Activated T-cell treated with anti-CD3 and anti-CD28 coated beads, Interleukin-2, amount 50 U/mL, for 24 hours (primary cell): ENCODE data around the gene MAL.

Experiments used
- DNase-seq: peaks from one replicate; pipeline ENCODE4 v3.0.0-alpha.2; 2020
- H3K27ac Mint-ChIP-seq: 2 replicates; pipeline ENCODE4 v1.8.0; 2020; ENCODE audit warnings: mild to moderate bottlenecking, mixed read lengths
- H3K27me3 Mint-ChIP-seq: 2 replicates; pipeline ENCODE4 v1.8.0; 2020; ENCODE audit warnings: mixed read lengths
- H3K36me3 Mint-ChIP-seq: 2 replicates; pipeline ENCODE4 v1.8.0; 2020; ENCODE audit warnings: low read depth, mixed read lengths
- H3K4me1 Mint-ChIP-seq: 2 replicates; pipeline ENCODE4 v1.8.0; 2020; ENCODE audit warnings: low read depth, mixed read lengths
- H3K4me3 Mint-ChIP-seq: 2 replicates; pipeline ENCODE4 v1.8.0; 2020; ENCODE audit warnings: mild to moderate bottlenecking, moderate library complexity, mixed read lengths
- H3K9me3 Mint-ChIP-seq: 2 replicates; pipeline ENCODE4 v1.8.0; 2020; ENCODE audit warnings: mixed read lengths

MAL gene

GRCh38 chr2:94993176-94994062 is 32.1 kb upstream of the MAL start:
- DNase-seq: no peak
- Mint-ChIP-seq H3K27me3 (peaks cover 22% of the 10 kb centered on the region), H3K4me3 (no peak overlapping the region), H3K4me1 (no peaks in the 10 kb centered on the region), H3K27ac (no peak overlapping the region), H3K36me3 (no peaks in the 10 kb centered on the region), H3K9me3 (no peaks in the 10 kb centered on the region)

GRCh38 chr2:94994063-94994913 is 31.2 kb upstream of the MAL start:
- no peak for DNase-seq
- Mint-ChIP-seq H3K36me3 (no peaks in the 10 kb centered on the region), H3K9me3 (no peaks in the 10 kb centered on the region), H3K27ac (no peak overlapping the region), H3K27me3 (peaks cover 31% of the 10 kb centered on the region), H3K4me1 (no peaks in the 10 kb centered on the region), H3K4me3 (no peak overlapping the region)

GRCh38 chr2:94994914-94995552 is 30.5 kb upstream of the MAL start:
- H3K27me3 Mint-ChIP-seq: peaks cover 36% of the 10 kb centered on the region
- no peaks in the 10 kb centered on the region for H3K36me3 Mint-ChIP-seq

GRCh38 chr2:94995553-94996304 is 29.8 kb upstream of the MAL start:
- Mint-ChIP-seq H3K4me3 (no peak overlapping the region), H3K27me3 (peaks cover 36% of the 10 kb centered on the region)

More at GRCh38 chr2:94994914-94995552, 30.5 kb upstream of the MAL start:
- Mint-ChIP-seq H3K4me1 (no peaks in the 10 kb centered on the region), H3K9me3 (no peaks in the 10 kb centered on the region), H3K27ac (no peak overlapping the region), H3K4me3 (no peak overlapping the region)
- DNase-seq: no peak

GRCh38 chr2:94996305-94997100 is 29.0 kb upstream of the MAL start:
- Mint-ChIP-seq H3K4me3 (no peak overlapping the region), H3K27ac (no peak overlapping the region), H3K9me3 (no peaks in the 10 kb centered on the region), H3K27me3 (peaks cover 36% of the 10 kb centered on the region), H3K36me3 (no peaks in the 10 kb centered on the region), H3K4me1 (no peaks in the 10 kb centered on the region)
- no peak for DNase-seq

More at GRCh38 chr2:94995553-94996304, 29.8 kb upstream of the MAL start:
- no peak for DNase-seq
- Mint-ChIP-seq H3K9me3 (no peaks in the 10 kb centered on the region), H3K4me1 (no peaks in the 10 kb centered on the region), H3K27ac (no peak overlapping the region), H3K36me3 (no peaks in the 10 kb centered on the region)

GRCh38 chr2:94997981-94998930 is 27.3 kb upstream of the MAL start:
- no peak overlapping the region for H3K27ac Mint-ChIP-seq
- no peak overlapping the region for H3K4me3 Mint-ChIP-seq
- no peaks in the 10 kb centered on the region for H3K36me3 Mint-ChIP-seq
- H3K9me3 Mint-ChIP-seq: no peaks in the 10 kb centered on the region
- no peaks in the 10 kb centered on the region for H3K4me1 Mint-ChIP-seq
- H3K27me3 Mint-ChIP-seq: peaks cover 36% of the 10 kb centered on the region
- DNase-seq: peak; percentile 26

GRCh38 chr2:94999431-94999883 is 26.1 kb upstream of the MAL start:
- H3K9me3 Mint-ChIP-seq: no peaks in the 10 kb centered on the region
- no peak overlapping the region for H3K4me3 Mint-ChIP-seq
- DNase-seq: peak; percentile 18
- peaks cover 37% of the 10 kb centered on the region for H3K27me3 Mint-ChIP-seq
- peaks cover under 1% of the 10 kb centered on the region for H3K4me1 Mint-ChIP-seq
- no peak overlapping the region for H3K27ac Mint-ChIP-seq
- no peaks in the 10 kb centered on the region for H3K36me3 Mint-ChIP-seq

GRCh38 chr2:95001051-95001562 is 24.4 kb upstream of the MAL start:
- no peaks in the 10 kb centered on the region for H3K9me3 Mint-ChIP-seq
- H3K4me3 Mint-ChIP-seq: no peak overlapping the region
- H3K36me3 Mint-ChIP-seq: no peaks in the 10 kb centered on the region
- no peak for DNase-seq
- peaks cover 38% of the 10 kb centered on the region for H3K27me3 Mint-ChIP-seq
- peaks cover 3% of the 10 kb centered on the region for H3K4me1 Mint-ChIP-seq
- H3K27ac Mint-ChIP-seq: no peak overlapping the region

GRCh38 chr2:95001701-95002100 is 23.8 kb upstream of the MAL start:
- H3K27me3 Mint-ChIP-seq: peaks cover 38% of the 10 kb centered on the region
- H3K9me3 Mint-ChIP-seq: no peaks in the 10 kb centered on the region
- peaks cover 3% of the 10 kb centered on the region for H3K4me1 Mint-ChIP-seq
- no peak for DNase-seq
- no peak overlapping the region for H3K27ac Mint-ChIP-seq
- no peak overlapping the region for H3K4me3 Mint-ChIP-seq
- no peaks in the 10 kb centered on the region for H3K36me3 Mint-ChIP-seq

- no peak for DNase-seq
- Mint-ChIP-seq H3K4me3 (no peak overlapping the region), H3K4me1 (peaks cover 3% of the 10 kb centered on the region), H3K9me3 (no peaks in the 10 kb centered on the region), H3K36me3 (no peaks in the 10 kb centered on the region), H3K27ac (no peak overlapping the region), H3K27me3 (peaks cover 33% of the 10 kb centered on the region)
These were observed 23.0 kb upstream of the MAL start for GRCh38 chr2:95002498-95002897.

GRCh38 chr2:95004287-95004686 is 21.2 kb upstream of the MAL start:
- H3K36me3 Mint-ChIP-seq: no peaks in the 10 kb centered on the region
- H3K4me1 Mint-ChIP-seq: peaks cover 3% of the 10 kb centered on the region
- no peak overlapping the region for H3K27ac Mint-ChIP-seq
- H3K4me3 Mint-ChIP-seq: no peak overlapping the region
- H3K27me3 Mint-ChIP-seq: peaks cover 20% of the 10 kb centered on the region
- H3K9me3 Mint-ChIP-seq: no peaks in the 10 kb centered on the region
- no peak for DNase-seq

GRCh38 chr2:95004711-95005110 is 20.8 kb upstream of the MAL start:
- no peak overlapping the region for H3K27ac Mint-ChIP-seq

More at GRCh38 chr2:95004711-95005110, 20.8 kb upstream of the MAL start:
- DNase-seq: no peak
- Mint-ChIP-seq H3K27me3 (peaks cover 16% of the 10 kb centered on the region), H3K36me3 (no peaks in the 10 kb centered on the region), H3K9me3 (no peaks in the 10 kb centered on the region), H3K4me1 (peaks cover 3% of the 10 kb centered on the region), H3K4me3 (no peak overlapping the region)
